DOHH2 (cell line): Measurements from ENCODE around the gene EIF3F.

Experiments used
- CTCF ChIP-seq: fragments of 200-600 bp; sonication (generic); IDR thresholded peaks from one replicate; pipeline ENCODE4 v1.5.1; 2014; ENCODE audit warnings: antibody characterized with exemption, mild to moderate bottlenecking, low read depth, low read length; ENCODE audit not compliant: poor library complexity, severe bottlenecking
- EZH2phosphoT487 ChIP-seq: fragments of 200-600 bp; sonication (generic); IDR thresholded peaks from 2 replicates; pipeline ENCODE4 v1.6.1; 2017; ENCODE audit warnings: borderline replicate concordance, mild to moderate bottlenecking, antibody characterized with exemption, low read length, moderate library complexity, mixed read lengths

- no peak for TF ChIP-seq CTCF
- TF ChIP-seq EZH2phosphoT487 = no peak
These were observed 45.6 kb downstream of the EIF3F start for GRCh38 chr11:8032576-8033304.
